Thyroid gland (tissue), 4 donors: Measurements from ENCODE around the gene ABCC4. TPM values are rescaled to one million over a fixed set of nuclear protein-coding genes. Genes with fewer than 3 reads are reported as not detected.
"Not testable (repeated sequence)": the region's sequence is repeated elsewhere in the genome, so short reads cannot be mapped to it uniquely, and the experiment has no call there.

Source experiments
- DNase-seq, 2 donors: peaks; one replicate each; pipeline ENCODE4 v3.0.0-alpha.2; 2019
- H3K27ac ChIP-seq, 3 donors: fragments of 200-600 bp; sonication (generic); 1 replicate in 2 of 3; 2 replicates in 1 of 3; pipeline ENCODE4 v1.5.1; 2016 to 2019; ENCODE audit warnings: mild to moderate bottlenecking in 1 of 3, moderate library complexity in 1 of 3
- H3K27me3 ChIP-seq: fragments of 200-600 bp; sonication (generic); one replicate; pipeline ENCODE4 v1.5.1; 2019
- H3K36me3 ChIP-seq, 2 donors: fragments of 200-600 bp; sonication (generic); one replicate each; pipeline ENCODE4 v1.5.1; 2016 to 2019
- H3K4me1 ChIP-seq, 2 donors: fragments of 200-600 bp; sonication (generic); one replicate each; pipeline ENCODE4 v1.5.1; 2017 to 2019
- H3K4me3 ChIP-seq, 3 donors: fragments of 200-600 bp; sonication (generic); replicated peaks in 1 of 3; 1 replicate in 2 of 3; 2 replicates in 1 of 3; pipeline ENCODE4 v1.5.1; 2016; ENCODE audit warnings: mild to moderate bottlenecking in 1 of 3
- H3K9me3 ChIP-seq: fragments of 200-600 bp; sonication (generic); one replicate; pipeline ENCODE4 v1.5.1; 2017
- POLR2A ChIP-seq, 2 donors: fragments of 450-650 bp; IDR thresholded peaks; one replicate each; pipeline ENCODE4 v1.6.1; 2017; ENCODE audit warnings: antibody characterized with exemption in 2 of 2, mild to moderate bottlenecking in 2 of 2, moderate library complexity in 1 of 2
- WGBS, 2 donors: methylation state at CpG; one replicate each; pipeline ENCODE4 v1.1.5; 2017; 5-methylcytosine and 5-hydroxymethylcytosine counted together
- intact Hi-C: fragments of 100-400 bp; cut with DNase I; formaldehyde crosslinking; loops from one replicate; pipeline ENCODE4 v1.15.1; 2023
- total RNA-seq, 4 donors: library from RNA; depleted of rRNA; stranded (reverse); fragments of >200 nt; gene quantifications; one replicate each; pipeline ENCODE4 v1.2.3, GENCODE V29; 2016
- TF ChIP-seq, protein P1 (sequence below), 6 experiments: fragments of 200-600 bp in 3 of 6; fragments of 450-650 bp in 3 of 6; sonication (generic) in 3 of 6; IDR thresholded peaks; one replicate each; pipeline ENCODE4 v1.5.1; 2016 to 2019; ENCODE audit warnings: antibody characterized with exemption in 6 of 6, mild to moderate bottlenecking in 2 of 6, inconsistent platforms in 1 of 6, moderate library complexity in 1 of 6

ABCC4 gene
- total RNA-seq, 4 donors from 2014 or later: 9.1 to 29.6 (median 19.7) TPM

DNA sequence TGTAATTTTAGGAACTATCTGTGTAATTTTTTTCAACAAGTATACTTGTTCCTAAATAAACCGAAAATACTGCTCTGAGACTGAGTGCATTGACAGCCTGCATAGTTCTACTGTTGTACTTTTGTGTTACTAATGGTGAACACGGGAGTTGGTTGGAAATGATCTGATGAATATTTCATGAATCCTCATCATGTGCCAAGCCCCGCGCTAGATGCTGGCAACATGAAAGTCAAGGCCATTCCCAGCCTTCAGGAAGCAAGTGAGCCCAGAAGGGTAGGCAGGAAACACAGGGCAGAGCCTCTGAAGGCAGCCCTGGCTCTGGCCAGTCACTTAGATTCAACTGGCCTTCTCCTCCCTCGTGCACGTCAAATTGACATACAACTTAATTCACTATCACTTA, 106.1 kb downstream of the ABCC4 start:
- 85 to 92% methylated on average over 6 of the region's 6 CpGs for WGBS, 2 donors

DNA sequence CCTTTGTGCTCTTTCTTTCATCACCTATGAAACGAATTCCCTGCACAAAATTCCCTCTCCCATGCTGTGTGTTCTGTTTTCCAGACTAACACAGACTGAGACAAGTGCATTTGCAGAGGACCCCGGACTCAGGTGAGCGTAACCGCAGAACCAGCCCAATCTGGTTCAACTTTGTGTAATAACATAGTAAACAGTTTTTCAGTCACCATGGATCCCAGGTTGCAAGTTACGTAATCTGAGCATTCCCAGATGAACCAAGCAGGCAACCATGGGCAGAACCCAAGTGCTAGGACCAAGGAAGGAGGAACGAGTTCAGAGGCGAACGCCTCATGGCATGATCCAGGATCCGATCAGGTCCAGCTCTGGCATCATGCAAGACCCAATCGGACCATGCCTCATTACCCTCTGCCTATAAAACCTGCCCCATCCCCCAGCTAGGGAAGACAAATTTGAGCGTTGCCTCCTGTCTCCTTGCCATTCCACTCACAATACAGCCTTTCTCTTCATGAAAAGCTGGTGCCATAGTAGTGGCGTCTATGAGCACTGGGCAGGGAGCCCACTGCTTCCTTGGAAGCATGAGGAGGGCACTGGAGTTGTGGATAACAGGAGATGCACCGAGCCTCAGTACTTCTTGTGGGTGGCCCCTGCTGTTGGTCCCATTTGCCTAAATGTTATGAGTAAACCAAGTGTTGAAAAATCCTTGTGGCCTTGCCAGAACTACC, 107.6 kb downstream of the ABCC4 start:
- 93 to 94% methylated on average over 13 of the region's 13 CpGs for WGBS, 2 donors
- Histone ChIP-seq H3K4me1 (peaks cover 19 to 37% of the 10 kb centered on the region in 2 donors), H3K27ac (peak overlapping the region; percentile 80 to 85 (median 81)), H3K9me3 (no peaks in the 10 kb centered on the region), H3K4me3 (no peak overlapping the region), H3K36me3 (no peaks in the 10 kb centered on the region), H3K27me3 (no peaks in the 10 kb centered on the region)
- TF ChIP-seq, protein P1, sequence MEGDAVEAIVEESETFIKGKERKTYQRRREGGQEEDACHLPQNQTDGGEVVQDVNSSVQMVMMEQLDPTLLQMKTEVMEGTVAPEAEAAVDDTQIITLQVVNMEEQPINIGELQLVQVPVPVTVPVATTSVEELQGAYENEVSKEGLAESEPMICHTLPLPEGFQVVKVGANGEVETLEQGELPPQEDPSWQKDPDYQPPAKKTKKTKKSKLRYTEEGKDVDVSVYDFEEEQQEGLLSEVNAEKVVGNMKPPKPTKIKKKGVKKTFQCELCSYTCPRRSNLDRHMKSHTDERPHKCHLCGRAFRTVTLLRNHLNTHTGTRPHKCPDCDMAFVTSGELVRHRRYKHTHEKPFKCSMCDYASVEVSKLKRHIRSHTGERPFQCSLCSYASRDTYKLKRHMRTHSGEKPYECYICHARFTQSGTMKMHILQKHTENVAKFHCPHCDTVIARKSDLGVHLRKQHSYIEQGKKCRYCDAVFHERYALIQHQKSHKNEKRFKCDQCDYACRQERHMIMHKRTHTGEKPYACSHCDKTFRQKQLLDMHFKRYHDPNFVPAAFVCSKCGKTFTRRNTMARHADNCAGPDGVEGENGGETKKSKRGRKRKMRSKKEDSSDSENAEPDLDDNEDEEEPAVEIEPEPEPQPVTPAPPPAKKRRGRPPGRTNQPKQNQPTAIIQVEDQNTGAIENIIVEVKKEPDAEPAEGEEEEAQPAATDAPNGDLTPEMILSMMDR (IDR thresholded peaks at IDR 0.05): no peak
- no peak for TF ChIP-seq POLR2A (IDR thresholded peaks at IDR 0.05)
- DNase-seq: peak in 1 of 2 donors; percentile 48
- intact Hi-C loops: loop anchor here (10.0 kb wide), 1 partner anchor 101 kb away; no protein-coding TSS in a partner anchor

More for the DNA sequence above, 106.1 kb downstream of the ABCC4 start:
- no peak for DNase-seq
- Histone ChIP-seq H3K4me3 (no peak overlapping the region), H3K9me3 (no peaks in the 10 kb centered on the region), H3K36me3 (no peaks in the 10 kb centered on the region), H3K27ac (no peak overlapping the region), H3K4me1 (peaks cover 27 to 47% of the 10 kb centered on the region in 2 donors), H3K27me3 (no peaks in the 10 kb centered on the region)
- TF ChIP-seq, protein P1 (IDR thresholded peaks at IDR 0.05): no peak
- TF ChIP-seq POLR2A (IDR thresholded peaks at IDR 0.05): no peak
- intact Hi-C loops: loop anchor here (10.0 kb wide), 1 partner anchor 100 kb away; no protein-coding TSS in a partner anchor

DNA sequence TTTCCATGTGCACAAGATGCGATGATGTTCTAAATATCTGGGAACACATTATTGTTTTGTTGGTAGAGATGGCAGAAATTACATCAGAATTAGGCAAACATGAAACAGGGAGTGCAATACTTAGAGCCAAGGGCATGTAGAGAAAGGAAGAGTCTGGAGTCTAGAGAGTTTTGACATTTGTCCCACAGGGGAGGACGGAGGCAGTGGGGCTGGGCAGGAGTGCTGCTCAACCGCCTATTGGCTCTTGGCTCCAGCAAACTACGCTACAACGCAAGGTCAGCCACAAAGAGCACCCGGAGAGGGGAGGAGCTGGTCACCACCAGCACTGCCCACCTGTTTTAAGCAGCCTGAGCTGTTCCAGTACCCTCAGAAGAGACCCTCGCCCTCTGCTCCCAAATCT, 108.3 kb downstream of the ABCC4 start:
- intact Hi-C loops: loop anchor here (10.0 kb wide), 1 partner anchor 102 kb away; no protein-coding TSS in a partner anchor
- no peak for TF ChIP-seq POLR2A (IDR thresholded peaks at IDR 0.05)
- TF ChIP-seq, protein P1 (IDR thresholded peaks at IDR 0.05): no peak

DNA sequence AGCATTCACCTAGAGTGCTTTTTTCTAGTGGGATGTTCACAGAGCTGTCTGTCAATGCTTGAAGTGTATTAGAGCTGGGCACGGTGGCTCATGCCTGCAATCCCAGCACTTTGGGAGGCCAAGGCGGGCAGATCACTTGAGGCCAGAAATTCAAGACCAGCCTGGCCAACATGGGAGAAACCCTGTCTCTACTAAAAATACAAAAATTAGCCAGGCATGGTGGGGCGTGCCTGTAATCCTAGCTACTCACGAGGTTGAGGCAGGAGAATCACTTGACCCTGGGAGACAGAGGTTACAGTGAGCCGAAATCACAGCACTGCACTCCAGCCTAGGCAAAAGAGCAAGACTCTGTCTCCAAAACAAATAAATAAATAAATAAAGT, 108.7 kb downstream of the ABCC4 start:
- peaks cover 19 to 37% of the 10 kb centered on the region in 2 donors for H3K4me1 ChIP-seq
- peak; percentile 75 to 82 for DNase-seq
- not testable (repeated sequence) for H3K9me3 ChIP-seq, H3K27me3 ChIP-seq, H3K36me3 ChIP-seq, H3K4me3 ChIP-seq
- 33 to 73% methylated on average over 5 of the region's 5 CpGs for WGBS, 2 donors
- intact Hi-C loops: loop anchor here (10.0 kb wide), 1 partner anchor 102 kb away; no protein-coding TSS in a partner anchor
- peak overlapping the region; percentile 80 to 85 (median 81) for H3K27ac ChIP-seq

More for the DNA sequence above, 108.3 kb downstream of the ABCC4 start:
- WGBS, 2 donors: 64 to 85% methylated on average over 6 to 7 of the region's 7 CpGs
- Histone ChIP-seq H3K4me3 (no peak overlapping the region), H3K36me3 (no peaks in the 10 kb centered on the region), H3K9me3 (no peaks in the 10 kb centered on the region), H3K27ac (peak overlapping the region; percentile 80 to 85 (median 81)), H3K27me3 (no peaks in the 10 kb centered on the region), H3K4me1 (peaks cover 19 to 37% of the 10 kb centered on the region in 2 donors)
- DNase-seq: peak in 1 of 2 donors; percentile 29

DNA sequence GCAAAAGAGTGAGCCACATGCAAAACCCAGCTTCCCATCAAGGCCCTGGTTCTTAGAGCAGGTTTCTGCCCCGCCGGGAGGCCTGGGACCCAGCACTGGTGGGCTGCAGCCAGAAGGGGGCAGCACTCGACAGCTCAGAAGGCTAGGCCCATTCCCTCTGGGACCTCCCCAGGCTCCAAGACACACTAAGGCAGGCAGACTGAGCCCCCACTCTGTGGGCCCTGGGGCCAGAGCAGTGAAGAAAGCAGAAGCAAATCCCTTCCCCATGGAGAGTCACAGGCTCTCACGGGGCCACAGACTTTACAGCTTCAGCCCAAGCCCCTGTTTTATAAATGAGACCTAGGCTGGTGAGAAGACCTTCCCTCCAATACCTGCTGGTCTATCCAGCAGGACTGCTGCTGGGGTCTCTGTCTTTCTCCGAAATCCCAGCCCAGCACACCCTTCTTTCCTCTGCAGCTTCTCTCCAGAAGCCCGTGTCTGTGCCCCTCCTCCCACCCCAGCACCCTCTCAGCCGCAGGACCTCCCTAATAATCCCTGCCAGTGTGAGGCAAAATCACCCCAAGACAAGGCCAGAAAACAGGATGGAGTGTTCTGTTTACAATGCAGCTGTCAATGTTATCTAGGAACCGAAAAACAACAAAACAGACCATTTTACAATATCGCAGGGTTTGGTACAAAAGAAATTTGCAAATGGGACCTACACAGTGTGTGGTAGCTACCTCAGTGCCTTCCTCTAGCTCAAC, 109.3 kb downstream of the ABCC4 start:
- H3K27ac ChIP-seq: peak overlapping the region; percentile 58 to 81 (median 80)

More for the DNA sequence above, 109.3 kb downstream of the ABCC4 start:
- peak; percentile 72 to 83 for DNase-seq
- no peaks in the 10 kb centered on the region for H3K36me3 ChIP-seq
- intact Hi-C loops: loop anchor here (2.0 to 10.0 kb wide), 2 partner anchors 103 to 187 kb away; no protein-coding TSS in a partner anchor
- no peaks in the 10 kb centered on the region for H3K27me3 ChIP-seq
- 65 to 70% methylated on average over 8 to 9 of the region's 9 CpGs for WGBS, 2 donors
- TF ChIP-seq, protein P1 (IDR thresholded peaks at IDR 0.05): peak; percentile 25 to 81 (median 72)
- no peak for TF ChIP-seq POLR2A (IDR thresholded peaks at IDR 0.05)
- H3K4me3 ChIP-seq: no peak overlapping the region
- H3K9me3 ChIP-seq: no peaks in the 10 kb centered on the region
- peaks cover 19 to 37% of the 10 kb centered on the region in 2 donors for H3K4me1 ChIP-seq
